Epithelial cell of esophagus (primary cell): ENCODE data around the gene NR3C2.

Experiments
- DNase-seq: peaks from one replicate; pipeline ENCODE4 v3.0.0; 2010; ENCODE audit warnings: low read depth
- H3K4me3 ChIP-seq: 2 replicates; pipeline ENCODE4 v1.5.1; 2011; ENCODE audit warnings: mild to moderate bottlenecking, low read length, control low read depth
- CTCF ChIP-seq: IDR thresholded peaks from 2 replicates; pipeline ENCODE4 v1.5.1; 2011; ENCODE audit warnings: low read depth, mild to moderate bottlenecking, low read length, control low read depth, inconsistent platforms; ENCODE audit not compliant: insufficient read depth; ENCODE audit errors: missing control alignments

Gene NR3C2

GRCh38 chr4:148444296-148445070, 2.3 kb upstream of the NR3C2 start:
- no peak for TF ChIP-seq CTCF
- peak overlapping the region; percentile 86 for H3K4me3 ChIP-seq
- DNase-seq: no peak

GRCh38 chr4:148443512-148444295, 1.5 kb upstream of the NR3C2 start:
- TF ChIP-seq CTCF: no peak
- peak overlapping the region; percentile 86 for H3K4me3 ChIP-seq
- peak; percentile 6 for DNase-seq

GRCh38 chr4:148442832-148443511, 758 bp upstream of the NR3C2 start:
- no peak for DNase-seq
- TF ChIP-seq CTCF: no peak
- H3K4me3 ChIP-seq: peak overlapping the region; percentile 86

DNA sequence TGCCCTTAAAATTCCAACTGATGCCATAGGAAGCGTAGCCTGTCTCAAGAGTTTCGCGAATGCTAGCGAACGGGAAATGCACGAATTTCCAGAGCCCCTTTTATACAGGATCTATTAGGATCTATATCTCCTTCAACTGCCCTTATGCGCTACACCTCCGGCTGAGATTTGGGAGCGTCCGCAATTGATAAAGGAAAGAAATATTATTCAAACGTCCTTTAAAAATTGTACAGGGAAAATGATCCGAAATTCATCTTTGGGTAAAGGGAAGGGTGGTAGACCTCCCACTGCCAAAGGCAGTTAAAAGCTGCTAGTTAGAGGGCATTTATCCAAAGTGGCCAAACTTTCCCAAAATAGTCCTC, 609 bp downstream of the NR3C2 start:
- no peak for TF ChIP-seq CTCF
- DNase-seq: no peak
- peak overlapping the region; percentile 86 for H3K4me3 ChIP-seq

- no peak for DNase-seq
- no peak overlapping the region for H3K4me3 ChIP-seq
- peak; percentile 5 for TF ChIP-seq CTCF
Measured at GRCh38 chr4:148438047-148438446, 4.2 kb downstream of the NR3C2 start.

DNA sequence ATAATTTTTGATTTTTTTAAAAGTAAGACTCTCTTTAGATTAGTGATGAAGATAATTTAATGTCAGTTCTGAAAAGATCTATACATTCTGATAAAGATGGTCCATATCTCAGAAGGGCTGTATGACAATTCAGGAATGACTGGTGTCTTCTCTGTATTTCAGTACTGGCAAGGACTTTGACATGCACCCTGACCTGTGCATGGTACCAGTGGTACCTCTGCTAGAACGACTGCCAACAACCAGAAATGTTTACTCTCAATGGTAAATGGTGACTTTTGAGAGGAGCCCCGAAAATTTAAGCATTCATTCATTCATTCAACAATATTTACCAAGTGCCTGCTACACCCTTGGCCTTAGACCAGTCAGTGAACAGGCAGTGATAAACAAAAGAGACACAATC, 4.8 kb downstream of the NR3C2 start:
- no peak for TF ChIP-seq CTCF
- no peak for DNase-seq
- H3K4me3 ChIP-seq: no peak overlapping the region
